Neural crest cell (in vitro differentiated cells): Measurements from ENCODE around the gene TTC7B. TPM values are rescaled to one million over a fixed set of nuclear protein-coding genes. Genes with fewer than 3 reads are reported as not detected.

Source experiments
- DNase-seq: peaks from one replicate; pipeline ENCODE4 v3.0.0; 2021; ENCODE audit warnings: low read depth, mixed read lengths, low spot score
- H3K27ac Mint-ChIP-seq: one replicate; pipeline ENCODE4 v1.8.0; 2021; ENCODE audit warnings: mild to moderate bottlenecking, mixed read lengths; ENCODE audit not compliant: unreplicated experiment
- H3K27me3 Mint-ChIP-seq: 2 replicates; pipeline ENCODE4 v1.8.0; 2021; ENCODE audit warnings: low read depth, mild to moderate bottlenecking, mixed read lengths
- H3K36me3 Mint-ChIP-seq: 2 replicates; pipeline ENCODE4 v1.8.0; 2021; ENCODE audit warnings: low read depth, mild to moderate bottlenecking, mixed read lengths
- H3K4me1 Mint-ChIP-seq: 2 replicates; pipeline ENCODE4 v1.8.0; 2021; ENCODE audit warnings: mixed read lengths
- H3K4me3 Mint-ChIP-seq: one replicate; pipeline ENCODE4 v1.8.0; 2021; ENCODE audit warnings: mild to moderate bottlenecking, mixed read lengths
- H3K9me3 Mint-ChIP-seq: 2 replicates; pipeline ENCODE4 v1.8.0; 2021; ENCODE audit warnings: mixed read lengths
- CTCF ChIP-seq: fragments of 200-600 bp; sonication (generic); conservative IDR thresholded peaks from 2 replicates; pipeline ENCODE4 v1.5.0; 2021; ENCODE audit warnings: antibody characterized with exemption, mild to moderate bottlenecking
- total RNA-seq: library from RNA; stranded (reverse); gene quantifications from 2 replicates; pipeline ENCODE4 v1.2.1, GENCODE V29; 2021

TTC7B gene
- total RNA-seq, 1 donor from 2014 or later = 56.4 TPM

- no peak overlapping the region for H3K27ac Mint-ChIP-seq
- no peak overlapping the region for H3K4me3 Mint-ChIP-seq
- H3K9me3 Mint-ChIP-seq = peaks cover 5% of the 10 kb centered on the region
- no peaks in the 10 kb centered on the region for H3K27me3 Mint-ChIP-seq
- no peak for TF ChIP-seq CTCF
- no peak for DNase-seq
- peaks cover 24% of the 10 kb centered on the region for H3K36me3 Mint-ChIP-seq
- peaks cover 44% of the 10 kb centered on the region for H3K4me1 Mint-ChIP-seq
Observed at GRCh38 chr14:90674043-90674670, 142.1 kb downstream of the TTC7B start.

GRCh38 chr14:90671382-90672234 lies 144.6 kb downstream of the TTC7B start:
- H3K9me3 Mint-ChIP-seq = peaks cover 5% of the 10 kb centered on the region
- DNase-seq = no peak
- H3K4me3 Mint-ChIP-seq = no peak overlapping the region
- H3K36me3 Mint-ChIP-seq = peaks cover 30% of the 10 kb centered on the region
- no peaks in the 10 kb centered on the region for H3K27me3 Mint-ChIP-seq
- H3K4me1 Mint-ChIP-seq = peaks cover 31% of the 10 kb centered on the region
- peak overlapping the region; percentile 94 for H3K27ac Mint-ChIP-seq
- no peak for TF ChIP-seq CTCF

- H3K27me3 Mint-ChIP-seq = no peaks in the 10 kb centered on the region
- peaks cover 32% of the 10 kb centered on the region for H3K4me1 Mint-ChIP-seq
- TF ChIP-seq CTCF = no peak
Observed at GRCh38 chr14:90669731-90670130, 146.5 kb downstream of the TTC7B start.

GRCh38 chr14:90666571-90666970 lies 149.7 kb downstream of the TTC7B start:
- Mint-ChIP-seq H3K27me3 (no peaks in the 10 kb centered on the region), H3K4me1 (peaks cover 30% of the 10 kb centered on the region), H3K9me3 (peaks cover 5% of the 10 kb centered on the region), H3K4me3 (no peak overlapping the region), H3K36me3 (peaks cover 17% of the 10 kb centered on the region), H3K27ac (no peak overlapping the region)
- TF ChIP-seq CTCF = no peak
- no peak for DNase-seq

More at GRCh38 chr14:90669731-90670130, 146.5 kb downstream of the TTC7B start:
- Mint-ChIP-seq H3K36me3 (peaks cover 27% of the 10 kb centered on the region), H3K27ac (no peak overlapping the region), H3K9me3 (peaks cover 5% of the 10 kb centered on the region), H3K4me3 (no peak overlapping the region)
- no peak for DNase-seq

- peaks cover 26% of the 10 kb centered on the region for H3K4me1 Mint-ChIP-seq
- TF ChIP-seq CTCF = no peak
- peaks cover 15% of the 10 kb centered on the region for H3K36me3 Mint-ChIP-seq
Observed at GRCh38 chr14:90665321-90666000, 150.8 kb downstream of the TTC7B start.

More at GRCh38 chr14:90665321-90666000, 150.8 kb downstream of the TTC7B start:
- H3K9me3 Mint-ChIP-seq = peaks cover 5% of the 10 kb centered on the region
- no peak overlapping the region for H3K27ac Mint-ChIP-seq
- no peak for DNase-seq
- H3K27me3 Mint-ChIP-seq = no peaks in the 10 kb centered on the region
- no peak overlapping the region for H3K4me3 Mint-ChIP-seq
